IMR-90 (cell line): ENCODE measurements around the gene INPPL1. TPM values are rescaled to one million over a fixed set of nuclear protein-coding genes. Genes with fewer than 3 reads are reported as not detected.

Source experiments
- ATAC-seq: fragments of 200-7000 bp; cut with Tn5 transposase; 2 replicates; pipeline ENCODE4 v1.9.1; 2020; ENCODE audit warnings: low read depth, mild to moderate bottlenecking, moderate library complexity
- BruUV-seq: library from RNA; stranded (reverse); fragments of 400-500 nt; replicated peaks from 2 replicates; lab custom pipeline; 2021; lab: Mats Ljungman, UMichigan
- CTCF ChIA-PET: fragments of 300-600 bp; formaldehyde crosslinking; extraction: SDS; loops from one replicate; lab custom pipeline; 2021; ENCODE audit warnings: antibody characterized with exemption; lab: Yijun Ruan, JAX
- POLR2A ChIA-PET: fragments of 300-600 bp; sonication (Branson Sonifier 250); formaldehyde crosslinking; loops from one replicate; lab custom pipeline; 2022; ENCODE audit warnings: antibody characterized with exemption; ENCODE audit not compliant: unreplicated experiment; lab: Charles Lee
- DNase-seq: peaks from one replicate; pipeline ENCODE4 v3.0.0; 2013
- H2AFZ ChIP-seq: replicated peaks from 2 replicates; pipeline ENCODE3; 2013; ENCODE audit warnings: low read length, mild to moderate bottlenecking; ENCODE audit not compliant: poor library complexity
- H2AK5ac ChIP-seq: 2 replicates; pipeline ENCODE4 v1.6.1; 2013; ENCODE audit warnings: low read depth, low read length, inconsistent platforms
- H2AK9ac ChIP-seq: replicated peaks from 2 replicates; pipeline ENCODE3; 2013; ENCODE audit warnings: mild to moderate bottlenecking, low read depth, low read length, moderate library complexity; ENCODE audit not compliant: poor library complexity
- H2BK120ac ChIP-seq: 2 replicates; pipeline ENCODE4 v1.6.1; 2013; ENCODE audit warnings: low read depth, low read length, inconsistent platforms
- H2BK15ac ChIP-seq: 3 replicates; pipeline ENCODE4 v1.6.1; 2013; ENCODE audit warnings: low read depth, low read length, inconsistent platforms
- H2BK20ac ChIP-seq: 2 replicates; pipeline ENCODE4 v1.6.1; 2013; ENCODE audit warnings: low read depth, mild to moderate bottlenecking, inconsistent platforms, low read length, moderate library complexity
- H2BK5ac ChIP-seq: 2 replicates; pipeline ENCODE4 v1.6.1; 2013; ENCODE audit warnings: mild to moderate bottlenecking, low read depth, low read length, inconsistent platforms; ENCODE audit not compliant: poor library complexity, severe bottlenecking
- H3K14ac ChIP-seq: replicated peaks from 2 replicates; pipeline ENCODE4 v1.6.1; 2013; ENCODE audit warnings: low read depth, low read length, inconsistent platforms
- H3K18ac ChIP-seq: 2 replicates; pipeline ENCODE4 v1.6.1; 2013; ENCODE audit warnings: low read depth, low read length, control low read depth
- H3K23ac ChIP-seq: 2 replicates; pipeline ENCODE4 v1.6.1; 2013; ENCODE audit warnings: low read depth, low read length, inconsistent platforms
- H3K27ac ChIP-seq: 2 replicates; pipeline ENCODE4 v1.5.1; 2013; ENCODE audit warnings: mild to moderate bottlenecking, control low read depth, low read length; ENCODE audit not compliant: insufficient read depth
- H3K27me3 ChIP-seq: 2 replicates; pipeline ENCODE4 v1.6.1; 2013; ENCODE audit warnings: low read length; ENCODE audit not compliant: control insufficient read depth, insufficient read depth
- H3K36me3 ChIP-seq: 2 replicates; pipeline ENCODE4 v1.6.1; 2013; ENCODE audit warnings: low read length, mixed read lengths; ENCODE audit not compliant: control insufficient read depth, insufficient read depth
- H3K4ac ChIP-seq: 2 replicates; pipeline ENCODE4 v1.6.1; 2013; ENCODE audit warnings: low read depth, low read length, inconsistent platforms
- H3K4me1 ChIP-seq: 2 replicates; pipeline ENCODE4 v1.6.1; 2013; ENCODE audit warnings: low read length, mixed read lengths; ENCODE audit not compliant: control insufficient read depth, insufficient read depth
- H3K4me2 ChIP-seq: 2 replicates; pipeline ENCODE4 v1.6.1; 2013; ENCODE audit warnings: low read depth, mild to moderate bottlenecking, control low read depth, low read length, moderate library complexity
- H3K4me3 ChIP-seq: 2 replicates; pipeline ENCODE4 v1.5.1; 2013; ENCODE audit warnings: low read depth, mild to moderate bottlenecking, control low read depth, low read length, moderate library complexity; ENCODE audit not compliant: insufficient read depth
- H3K56ac ChIP-seq: 2 replicates; pipeline ENCODE4 v1.6.1; 2013; ENCODE audit warnings: low read length, inconsistent platforms; ENCODE audit not compliant: insufficient read depth; ENCODE audit errors: extremely low read depth
- H3K79me1 ChIP-seq, 2 experiments: 2 replicates each; pipeline ENCODE4 v1.6.1; 2013; ENCODE audit warnings: low read length in 2 of 2, inconsistent platforms in 1 of 2, low read depth in 1 of 2
- H3K9ac ChIP-seq: 2 replicates; pipeline ENCODE4 v1.6.1; 2013; ENCODE audit warnings: low read depth, low read length, control low read depth
- H3K9me1 ChIP-seq: 2 replicates; pipeline ENCODE4 v1.6.1; 2013; ENCODE audit warnings: low read length, inconsistent platforms; ENCODE audit not compliant: insufficient read depth
- H3K9me3 ChIP-seq: 2 replicates; pipeline ENCODE4 v1.6.1; 2013; ENCODE audit warnings: low read length; ENCODE audit not compliant: control insufficient read depth, insufficient read depth
- H4K20me1 ChIP-seq: 2 replicates; pipeline ENCODE4 v1.6.1; 2013; ENCODE audit warnings: low read length, inconsistent platforms; ENCODE audit not compliant: insufficient read depth
- H4K5ac ChIP-seq: 2 replicates; pipeline ENCODE4 v1.6.1; 2013; ENCODE audit warnings: mild to moderate bottlenecking, low read depth, low read length, control low read depth
- H4K8ac ChIP-seq, 2 experiments: 2 replicates each; pipeline ENCODE4 v1.6.1; 2013; ENCODE audit warnings: low read depth in 2 of 2, low read length in 2 of 2, control low read depth in 1 of 2, inconsistent platforms in 1 of 2
- H4K91ac ChIP-seq: 2 replicates; pipeline ENCODE4 v1.6.1; 2013; ENCODE audit warnings: low read depth, low read length, inconsistent platforms; ENCODE audit not compliant: insufficient read depth
- BHLHE40 ChIP-seq: fragments of 150-350 bp; IDR thresholded peaks from 2 replicates; pipeline ENCODE4 v1.6.1; 2016; ENCODE audit warnings: mild to moderate bottlenecking, low read depth, low read length
- CEBPB ChIP-seq: IDR thresholded peaks from 2 replicates; pipeline ENCODE4 v1.6.1; 2012; ENCODE audit warnings: low read depth, low read length, improper control_type of control experiment
- CHD1 ChIP-seq: IDR thresholded peaks from 2 replicates; pipeline ENCODE4 v1.6.1; 2012; ENCODE audit warnings: low read depth, low read length, improper control_type of control experiment
- CTCF ChIP-seq: conservative IDR thresholded peaks from 2 replicates; pipeline ENCODE4 v1.5.1; 2012; ENCODE audit warnings: mild to moderate bottlenecking, low read depth, low read length, improper control_type of control experiment
- ELK1 ChIP-seq: fragments of 150-350 bp; IDR thresholded peaks from 2 replicates; pipeline ENCODE4 v1.6.1; 2016; ENCODE audit warnings: low read depth, mild to moderate bottlenecking, low read length, moderate library complexity, borderline replicate concordance
- FOS ChIP-seq: fragments of 150-350 bp; IDR thresholded peaks from 2 replicates; pipeline ENCODE4 v1.6.1; 2016; ENCODE audit warnings: low read depth, low read length
- MAZ ChIP-seq: IDR thresholded peaks from 2 replicates; pipeline ENCODE4 v1.6.1; 2012; ENCODE audit warnings: low read depth, mild to moderate bottlenecking, low read length, improper control_type of control experiment, moderate library complexity, borderline replicate concordance
- NFE2L2 ChIP-seq: fragments of 150-350 bp; IDR thresholded peaks from 2 replicates; pipeline ENCODE4 v1.6.1; 2016; ENCODE audit warnings: low read depth, mild to moderate bottlenecking, low read length
- POLR2A ChIP-seq: IDR thresholded peaks from 2 replicates; pipeline ENCODE4 v1.6.1; 2012; ENCODE audit warnings: mild to moderate bottlenecking, low read depth, low read length
- RAD21 ChIP-seq: IDR thresholded peaks from 2 replicates; pipeline ENCODE4 v1.6.1; 2012; ENCODE audit warnings: low read length, improper control_type of control experiment
- RCOR1 ChIP-seq: IDR thresholded peaks from 2 replicates; pipeline ENCODE4 v1.6.1; 2012; ENCODE audit warnings: mild to moderate bottlenecking, low read length, improper control_type of control experiment; ENCODE audit not compliant: insufficient replicate concordance
- RFX5 ChIP-seq: IDR thresholded peaks from 2 replicates; pipeline ENCODE4 v1.8.0; 2012; ENCODE audit warnings: low read depth, mild to moderate bottlenecking, low read length, moderate library complexity
- SMC3 ChIP-seq: fragments of 150-350 bp; IDR thresholded peaks from 2 replicates; pipeline ENCODE4 v1.6.1; 2016; ENCODE audit warnings: low read depth, mild to moderate bottlenecking, antibody characterized with exemption, low read length, moderate library complexity
- WGBS, 2 experiments: methylation state at CpG; one replicate each; pipeline versions ENCODE4 v1.1.5 to v1.1.7; 2013; ENCODE audit warnings: missing lambda C conversion rate in 2 of 2; ENCODE audit not compliant: insufficient read length in 1 of 2; ENCODE audit errors: extremely low coverage in 2 of 2; 5-methylcytosine and 5-hydroxymethylcytosine counted together
- dilution Hi-C: fragments of 300-500 bp; cut with HindIII; formaldehyde crosslinking; loops from one replicate; pipeline ENCODE4 v1.14.3; 2018; ENCODE audit warnings: low sequenced_read_pairs; ENCODE audit not compliant: unreplicated experiment
- in situ Hi-C: fragments of 300-500 bp; cut with MboI; formaldehyde crosslinking; loops from 3 replicates; pipeline ENCODE4 v1.14.3; 2019; ENCODE audit warnings: low sequenced_read_pairs, inconsistent platforms, mixed read lengths
- intact Hi-C: fragments of 100-400 bp; cut with micrococcal nuclease; formaldehyde crosslinking; loops from 2 replicates; pipeline ENCODE4 v1.10.0; 2022
- polyA plus RNA-seq, 3 experiments: library from polyadenylated mRNA; depleted of rRNA; stranded (reverse); fragments of >200 nt; gene quantifications; 2 replicates each; pipeline ENCODE4 v1.2.3, GENCODE V29; 2012; ENCODE audit warnings: low replicate concordance in 1 of 3
- total RNA-seq: library from RNA; depleted of rRNA; stranded (reverse); fragments of >200 nt; gene quantifications from 2 replicates; pipeline ENCODE4 v1.2.3, GENCODE V29; 2012
- TF ChIP-seq, protein P1 (sequence below): fragments of 150-350 bp; IDR thresholded peaks from 2 replicates; pipeline ENCODE4 v1.6.1; 2017; ENCODE audit warnings: mild to moderate bottlenecking, antibody characterized with exemption, low read length, low read depth

The INPPL1 gene
- total and polyA plus RNA-seq, 2 of the 4 experiments (the other 2 are of a cell fraction), result 27.4 to 105 TPM

- no CpG with 5 or more reads among the region's 1 CpG for WGBS, 2 experiments
- Histone ChIP-seq H3K27me3 (peaks cover 6% of the 10 kb centered on the region), H4K20me1 (no peaks in the 10 kb centered on the region), H3K18ac (no peak overlapping the region), H3K23ac (no peak overlapping the region), H2AFZ (no peak overlapping the region), H3K36me3 (no peaks in the 10 kb centered on the region), H4K8ac (no peak overlapping the region), H2BK120ac (no peak overlapping the region), H3K9me1 (0 out of 2 replicates have a peak, but pooled peaks cover 3% of the 10 kb centered on the region), H3K4me2 (no peak overlapping the region), H3K14ac (no peak overlapping the region), H3K27ac (no peak overlapping the region), H3K4ac (no peak overlapping the region), H3K9ac (no peak overlapping the region), H2AK5ac (no peak overlapping the region), H3K4me1 (no peaks in the 10 kb centered on the region), H3K79me1 (no peaks in the 10 kb centered on the region), H3K56ac (no peak overlapping the region), H4K91ac (no peak overlapping the region), H3K9me3 (no peaks in the 10 kb centered on the region), H2BK15ac (no peak overlapping the region), H2BK5ac (no peak overlapping the region), H2AK9ac (no peak overlapping the region), H3K4me3 (no peak overlapping the region), H2BK20ac (no peak overlapping the region), H4K5ac (no peak overlapping the region)
- dilution Hi-C loops (no loop called here), in situ Hi-C loops (no loop called here), intact Hi-C loops (no loop called here)
- no peak for TF ChIP-seq BHLHE40
- TF ChIP-seq, protein P1, sequence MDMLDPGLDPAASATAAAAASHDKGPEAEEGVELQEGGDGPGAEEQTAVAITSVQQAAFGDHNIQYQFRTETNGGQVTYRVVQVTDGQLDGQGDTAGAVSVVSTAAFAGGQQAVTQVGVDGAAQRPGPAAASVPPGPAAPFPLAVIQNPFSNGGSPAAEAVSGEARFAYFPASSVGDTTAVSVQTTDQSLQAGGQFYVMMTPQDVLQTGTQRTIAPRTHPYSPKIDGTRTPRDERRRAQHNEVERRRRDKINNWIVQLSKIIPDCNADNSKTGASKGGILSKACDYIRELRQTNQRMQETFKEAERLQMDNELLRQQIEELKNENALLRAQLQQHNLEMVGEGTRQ, result no peak
- TF ChIP-seq CTCF, result no peak
- no peak for TF ChIP-seq CHD1
- no peak for TF ChIP-seq RAD21
- TF ChIP-seq NFE2L2, result no peak
- no peak for TF ChIP-seq CEBPB
- TF ChIP-seq RCOR1, result no peak
- no peak for TF ChIP-seq POLR2A
- TF ChIP-seq ELK1, result no peak
- no peak for TF ChIP-seq SMC3
- TF ChIP-seq RFX5, result no peak
- no peak for TF ChIP-seq FOS
- no peak for TF ChIP-seq MAZ
- BruUV-seq, result no TSS peak
- DNase-seq (no peak), ATAC-seq (peak; percentile 61)
- POLR2A ChIA-PET, result interaction anchor here (0.6 kb wide), 1 partner anchor 30 kb away, joined by 3 read pairs; no protein-coding TSS in a partner anchor
- CTCF ChIA-PET, result interaction anchor here (0.6 kb wide), 1 partner anchor 189 kb away, joined by 3 read pairs; no protein-coding TSS in a partner anchor
Measured at GRCh38 chr11:72271980-72272379, 47.4 kb downstream of the INPPL1 start.
